Activated CD8-positive, alpha-beta memory T cell treated with anti-CD3 and anti-CD28 coated beads, Interleukin-2, amount 50 U/mL, for 4 hours (primary cell): ENCODE results near the gene VMAC.
"Not testable (repeated sequence)": the region's sequence is repeated elsewhere in the genome, so short reads cannot be mapped to it uniquely, and the experiment has no call there.

Experiments used
- DNase-seq: peaks from one replicate; pipeline ENCODE4 v3.0.0-alpha.2; 2020

VMAC gene

GRCh38 chr19:5904352-5905113 is at the start of gene VMAC:
VMAC (plus strand) TSS chr19:5904872; CDS start chr19:5904891, 19 bp downstream.
- peak; percentile 100 for DNase-seq

- not testable (repeated sequence) for DNase-seq
These were observed 49.5 kb upstream of the VMAC start for GRCh38 chr19:5855151-5855550.

GRCh38 chr19:5857203-5858081 is 47.2 kb upstream of the VMAC start:
- DNase-seq: no peak

GRCh38 chr19:5863030-5863665 is 41.5 kb upstream of the VMAC start:
- DNase-seq: no peak

- no peak for DNase-seq
These were observed 40.5 kb upstream of the VMAC start for GRCh38 chr19:5864013-5864720.

- no peak for DNase-seq
These were observed 39.8 kb upstream of the VMAC start for GRCh38 chr19:5864725-5865486.

GRCh38 chr19:5865772-5866171 is 38.9 kb upstream of the VMAC start:
- DNase-seq: no peak

- DNase-seq: no peak
These were observed 37.2 kb upstream of the VMAC start for GRCh38 chr19:5867201-5868136.

GRCh38 chr19:5870986-5871394 is 33.7 kb upstream of the VMAC start:
- DNase-seq: no peak

GRCh38 chr19:5873617-5874199 is 31.0 kb upstream of the VMAC start:
- no peak for DNase-seq

GRCh38 chr19:5874496-5874895 is 30.2 kb upstream of the VMAC start:
- DNase-seq: not testable (repeated sequence)

- DNase-seq: no peak
These were observed 27.2 kb upstream of the VMAC start for GRCh38 chr19:5877427-5877826.

GRCh38 chr19:5877882-5878281 is 26.8 kb upstream of the VMAC start:
- no peak for DNase-seq

GRCh38 chr19:5880196-5880595 is 24.5 kb upstream of the VMAC start:
- DNase-seq: no peak

- DNase-seq: no peak
These were observed 24.0 kb upstream of the VMAC start for GRCh38 chr19:5880604-5881078.

- DNase-seq: no peak
These were observed 23.0 kb upstream of the VMAC start for GRCh38 chr19:5881543-5882299.

GRCh38 chr19:5882421-5882968 is 22.2 kb upstream of the VMAC start:
- DNase-seq: no peak

GRCh38 chr19:5883157-5883873 is 21.4 kb upstream of the VMAC start:
- DNase-seq: not testable (repeated sequence)
